GM21390 (cell line): ENCODE data around the gene ADAM17.
"Not testable (repeated sequence)": the region's sequence is repeated elsewhere in the genome, so short reads cannot be mapped to it uniquely, and the experiment has no call there.

Source experiments
- ATAC-seq: cut with Tn5 transposase; IDR thresholded peaks from one replicate; pipeline ENCODE4 v1.9.1; 2021; ENCODE audit not compliant: unreplicated experiment

ADAM17 gene

DNA sequence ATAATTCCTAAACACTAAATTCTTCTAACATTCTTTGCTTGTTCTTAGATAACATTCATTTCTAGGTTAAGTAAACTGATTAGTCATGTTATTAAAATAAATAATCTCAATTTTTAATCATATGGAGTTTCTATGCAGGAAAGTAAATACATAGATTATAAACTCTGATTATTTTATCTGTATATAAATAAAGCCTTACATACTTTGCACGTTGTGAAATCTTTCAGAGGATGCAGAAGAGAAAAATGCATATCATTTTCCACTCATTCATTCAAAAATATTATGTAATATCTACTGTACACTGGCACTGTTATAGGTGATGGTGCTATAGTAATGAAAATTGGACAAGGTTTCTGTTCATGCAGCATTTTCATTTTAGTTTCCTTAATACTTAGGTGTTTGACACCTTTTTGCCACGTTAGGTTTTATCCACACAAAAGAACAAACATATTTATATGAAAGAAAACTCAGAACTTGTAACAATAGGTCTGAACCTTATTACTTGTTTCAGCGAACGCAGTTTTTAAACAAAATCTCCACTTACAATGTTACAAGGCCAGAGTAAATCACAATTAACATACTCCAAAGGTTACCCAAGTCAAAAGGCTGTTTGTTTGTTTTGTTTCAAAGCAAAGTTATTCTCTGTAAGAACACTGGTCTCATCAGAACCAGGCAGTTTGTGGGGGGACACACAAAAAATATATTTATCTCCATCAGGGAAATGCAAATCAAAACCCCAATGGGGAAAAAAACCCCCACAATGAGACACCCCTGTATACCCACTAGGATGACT lies 27.4 kb downstream of the ADAM17 start:
- ATAC-seq: no peak

DNA sequence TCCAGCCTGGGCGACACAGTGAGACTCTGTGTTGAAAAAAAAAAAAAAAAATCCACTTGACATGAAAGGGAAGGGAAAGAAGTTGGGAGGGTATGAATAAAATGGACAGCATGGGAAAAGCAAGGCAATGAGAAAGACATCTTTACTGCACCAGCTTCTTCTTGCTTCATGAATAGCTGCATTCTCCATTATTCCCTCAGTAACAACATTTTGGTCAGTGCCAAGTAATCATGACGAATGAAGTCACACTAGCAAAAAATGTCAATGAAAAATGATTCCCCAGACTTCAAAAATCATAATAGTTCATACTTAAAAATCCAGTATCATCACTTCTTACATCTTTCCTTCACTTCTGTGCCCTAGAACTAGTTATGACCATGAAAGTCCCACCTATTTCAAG lies 30.4 kb downstream of the ADAM17 start:
- no peak for ATAC-seq

DNA sequence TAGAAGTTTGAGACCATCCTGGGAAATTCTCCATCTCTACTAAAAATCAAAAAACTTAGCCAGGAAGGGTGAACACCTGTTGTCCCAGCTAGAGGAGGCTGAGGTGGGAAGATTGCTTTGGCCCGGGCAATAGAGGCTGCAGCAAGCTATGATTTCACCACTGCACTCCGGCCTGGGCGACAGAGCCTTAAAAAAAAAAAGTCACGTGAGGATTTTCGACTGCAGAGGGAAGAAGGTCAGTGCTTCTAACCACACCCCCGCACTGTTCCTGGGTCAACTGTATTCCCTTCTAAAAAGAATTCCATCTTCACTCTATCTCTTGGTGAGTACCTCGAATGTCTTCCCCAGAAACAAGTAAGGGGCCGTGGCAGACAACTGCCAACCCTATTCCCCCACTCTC lies 31.3 kb downstream of the ADAM17 start:
- no peak for ATAC-seq

DNA sequence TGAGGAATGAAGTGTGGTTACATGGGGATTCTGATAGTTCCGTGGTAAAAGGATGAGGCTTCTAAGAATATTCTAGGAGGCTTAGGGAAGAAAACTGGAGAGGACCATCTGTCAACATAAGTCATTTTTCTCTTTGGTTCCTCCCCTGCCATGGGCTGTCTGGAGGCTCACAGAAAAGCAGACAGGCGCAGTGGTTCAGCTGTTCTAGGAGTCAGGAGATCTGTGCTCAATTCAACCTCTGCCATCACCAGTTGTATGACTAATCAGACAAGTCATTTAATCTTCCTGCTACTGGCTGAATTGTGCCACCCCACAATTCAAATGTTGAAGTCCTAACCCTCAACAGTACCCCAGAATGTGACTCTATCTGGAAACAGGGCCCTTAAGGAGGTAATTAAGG lies 36.4 kb downstream of the ADAM17 start:
- ATAC-seq: no peak

GRCh38 chr2:9518780-9519179 lies 36.9 kb downstream of the ADAM17 start:
- no peak for ATAC-seq

GRCh38 chr2:9518163-9518562 lies 37.5 kb downstream of the ADAM17 start:
- no peak for ATAC-seq

- no peak for ATAC-seq
These were observed 38.4 kb downstream of the ADAM17 start for GRCh38 chr2:9517118-9517782.

DNA sequence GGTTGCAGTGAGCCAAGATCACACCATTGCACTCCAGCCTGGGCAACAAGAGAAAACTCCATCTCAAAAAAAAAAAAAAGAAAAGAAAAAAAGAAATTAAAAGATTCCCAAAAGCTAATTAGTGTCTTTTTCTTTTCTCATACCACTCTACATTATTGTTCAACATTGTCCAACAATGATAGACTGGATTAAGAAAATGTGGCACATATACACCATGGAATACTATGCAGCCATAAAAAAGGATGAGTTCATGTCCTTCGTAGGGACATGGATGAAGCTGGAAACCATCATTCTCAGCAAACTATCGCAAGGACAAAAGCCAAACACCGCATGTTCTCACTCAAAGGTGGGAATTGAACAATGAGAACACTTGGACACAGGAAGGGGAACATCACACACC lies 41.7 kb downstream of the ADAM17 start:
- ATAC-seq: not testable (repeated sequence)

DNA sequence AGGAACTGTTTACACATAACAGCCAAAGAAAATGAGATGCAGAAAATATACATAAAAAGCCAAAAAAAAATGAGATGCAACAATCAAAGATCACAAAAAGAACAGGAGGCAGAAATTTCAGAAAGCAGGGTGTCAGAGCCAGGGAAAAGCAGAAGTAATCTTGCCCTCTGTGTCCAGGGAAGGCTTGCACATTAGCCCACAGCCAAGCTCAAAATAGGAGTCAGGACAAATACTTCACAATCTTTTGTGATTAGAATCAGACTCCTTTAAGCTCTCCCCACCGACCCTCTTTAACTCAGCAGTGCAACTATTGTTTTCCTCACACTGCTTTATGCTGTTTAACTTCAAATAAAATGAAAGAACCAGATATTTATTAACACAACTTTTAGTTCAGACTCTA lies 46.7 kb downstream of the ADAM17 start:
- no peak for ATAC-seq

DNA sequence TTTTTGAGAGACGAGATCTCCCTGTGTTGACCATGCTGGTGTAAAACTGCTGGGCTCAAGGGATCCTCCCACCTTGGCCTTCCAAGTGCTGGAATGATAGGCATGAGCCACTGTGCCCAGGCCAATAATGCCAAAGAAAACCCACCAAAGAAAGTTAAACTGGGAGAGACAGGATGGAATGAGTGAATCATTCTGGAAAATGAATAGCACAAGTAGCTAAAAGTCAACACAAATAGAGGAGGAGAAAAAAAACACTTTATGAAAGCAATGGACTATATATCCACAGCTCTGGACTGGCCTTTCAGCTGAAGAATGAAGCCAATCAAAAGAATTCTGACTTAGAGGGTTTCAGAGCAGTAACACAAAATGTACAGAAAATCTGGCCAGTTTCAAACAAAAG lies 57.4 kb downstream of the ADAM17 start:
- ATAC-seq: no peak

DNA sequence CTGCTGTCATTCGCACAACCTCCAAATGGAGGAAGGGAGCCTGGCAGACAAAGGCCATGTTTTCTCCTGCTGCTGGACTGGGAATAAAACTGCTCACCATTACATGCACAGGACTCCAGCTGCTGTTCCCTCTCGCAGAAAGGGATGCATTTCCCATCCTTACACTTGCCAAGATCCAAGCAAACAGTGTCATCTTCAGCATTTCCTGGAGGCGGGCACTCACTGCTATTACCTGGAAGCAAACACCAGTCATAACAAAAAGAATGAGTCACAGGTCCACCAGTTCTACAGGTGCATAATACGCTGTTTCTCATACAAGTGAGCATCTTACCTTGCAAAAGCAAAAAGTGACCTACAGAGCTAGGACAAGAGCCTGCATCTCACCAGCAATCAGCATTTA lies 58.6 kb downstream of the ADAM17 start:
- no peak for ATAC-seq

DNA sequence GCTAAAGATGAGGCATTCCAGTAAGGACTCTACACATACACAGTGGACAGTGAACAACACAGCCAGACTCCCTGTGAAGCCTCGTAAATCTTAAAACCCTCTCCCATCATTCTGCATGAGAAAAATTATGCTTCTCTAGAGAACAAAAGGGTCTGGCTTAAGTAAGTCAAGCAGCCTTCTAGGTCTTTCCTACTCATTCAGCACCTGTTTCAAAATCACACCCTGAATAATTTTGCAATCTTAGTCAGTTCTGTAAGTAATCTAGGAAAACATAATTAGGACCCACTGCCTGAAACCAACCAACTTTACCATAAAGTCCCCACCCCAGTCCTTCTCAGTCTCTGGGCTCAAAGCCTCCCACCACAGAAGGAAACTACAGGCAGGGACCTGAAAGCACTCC lies 61.5 kb downstream of the ADAM17 start:
- no peak for ATAC-seq

- no peak for ATAC-seq
These were observed 62.2 kb downstream of the ADAM17 start for GRCh38 chr2:9493478-9493877.

DNA sequence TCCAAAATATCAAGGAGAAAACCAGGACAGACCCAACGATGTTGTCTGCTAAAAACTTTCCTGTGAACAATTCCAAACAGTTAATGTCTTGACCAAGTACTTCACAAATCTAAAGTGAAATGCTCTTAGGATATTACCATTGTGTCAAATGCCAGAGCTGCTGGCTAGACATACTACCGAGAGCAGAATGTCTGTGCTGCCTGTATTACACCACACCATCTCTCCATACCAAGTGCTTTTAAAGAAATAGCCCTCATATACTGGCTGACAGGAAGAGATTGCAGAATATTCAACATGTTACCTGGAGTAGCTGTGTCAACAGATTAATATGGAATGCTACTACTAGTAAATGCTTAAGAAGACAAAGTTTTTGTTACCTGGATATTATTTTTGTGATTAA lies 62.7 kb downstream of the ADAM17 start:
- no peak for ATAC-seq

GRCh38 chr2:9490789-9491188 lies 64.8 kb downstream of the ADAM17 start:
- no peak for ATAC-seq

DNA sequence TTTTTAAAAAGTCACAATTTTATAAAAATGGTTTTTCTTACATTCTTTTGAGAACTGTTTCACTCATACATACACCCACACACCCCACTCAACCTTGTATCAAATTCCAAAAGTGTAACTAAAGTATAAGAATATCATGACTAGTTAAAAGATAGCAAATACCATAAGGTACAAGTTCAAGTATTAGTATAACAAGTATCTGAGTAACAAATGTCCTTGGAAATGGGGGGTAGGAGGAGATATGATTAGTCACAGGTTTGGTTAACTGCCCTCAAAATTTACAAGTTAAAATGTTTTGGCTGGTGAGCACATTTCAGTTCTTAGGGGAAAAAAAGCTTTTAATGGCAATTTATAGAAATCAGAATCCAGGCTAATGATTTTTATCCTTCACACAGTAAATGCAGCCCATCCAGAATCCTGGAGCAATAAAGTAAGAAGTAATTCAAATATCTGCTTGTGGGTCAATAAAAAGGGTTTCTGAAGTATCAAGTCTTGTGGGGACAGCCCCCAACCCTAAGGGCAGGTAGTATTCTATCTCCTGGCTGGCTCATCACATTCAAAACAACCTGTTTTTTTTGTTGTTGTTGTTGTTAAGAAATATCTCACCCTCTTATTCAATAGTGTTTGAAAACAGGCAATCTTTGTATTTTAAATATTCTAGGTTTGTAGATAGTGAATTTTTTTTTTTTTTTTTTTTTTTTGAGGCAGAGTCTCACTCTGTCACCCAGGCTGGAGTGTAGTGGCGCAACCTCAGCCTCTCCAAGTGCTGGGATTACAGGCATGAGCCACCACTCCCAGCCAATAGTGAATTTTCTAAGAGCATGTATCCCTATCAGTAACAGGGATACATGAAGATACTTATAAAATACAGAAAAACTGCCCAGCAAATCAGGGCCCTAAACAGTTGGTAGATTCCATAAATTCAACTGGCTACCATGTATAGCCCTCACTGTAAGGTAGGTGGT lies 66.8 kb downstream of the ADAM17 start:
- ATAC-seq: no peak

- ATAC-seq: no peak
These were observed 71.1 kb downstream of the ADAM17 start for GRCh38 chr2:9484533-9484932.

DNA sequence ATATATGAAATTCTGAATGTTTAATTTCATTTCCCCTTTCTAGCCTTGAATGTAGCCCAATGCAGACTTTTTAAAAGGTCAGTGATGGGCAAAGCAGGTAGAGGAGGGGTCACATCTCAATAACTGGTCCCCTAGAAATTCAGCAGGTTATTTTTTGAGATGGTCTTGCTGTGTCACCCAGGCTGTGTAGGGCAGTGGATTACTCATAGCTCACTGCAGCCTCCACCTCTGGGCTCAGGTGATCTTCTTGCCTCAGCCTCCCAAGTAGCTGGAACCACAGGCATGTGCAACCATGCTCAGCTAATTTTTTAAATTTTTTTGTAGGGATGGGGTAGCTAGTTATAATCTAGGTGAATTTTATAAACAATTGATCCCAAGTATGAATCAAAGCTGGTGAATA lies 72.5 kb downstream of the ADAM17 start:
- ATAC-seq: no peak

DNA sequence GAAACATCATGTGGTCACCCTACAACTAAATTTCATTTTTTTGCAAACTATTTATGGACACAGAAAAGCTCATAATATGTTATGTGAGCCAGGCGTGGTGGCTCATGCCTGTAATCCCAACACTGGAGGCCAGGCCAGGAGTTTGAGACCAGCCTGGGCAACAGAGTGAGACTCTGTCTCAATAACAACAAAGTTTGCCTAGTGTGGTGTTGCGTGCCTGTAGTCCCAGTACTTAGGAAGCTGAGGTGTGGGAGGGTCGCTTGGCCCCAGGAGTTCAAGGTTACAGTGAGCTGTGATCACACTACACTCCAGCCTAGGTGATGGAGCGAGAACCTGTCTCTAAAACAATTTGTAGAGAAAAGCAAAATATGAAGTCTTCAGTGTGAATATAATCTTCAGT lies 75.5 kb downstream of the ADAM17 start:
- ATAC-seq: no peak

- no peak for ATAC-seq
These were observed 77.1 kb downstream of the ADAM17 start for GRCh38 chr2:9478526-9478925.

- ATAC-seq: no peak
These were observed 77.7 kb downstream of the ADAM17 start for GRCh38 chr2:9477914-9478313.
